ENCODE results near the gene APP. TPM values are rescaled to one million over a fixed set of nuclear protein-coding genes. Genes with fewer than 3 reads are reported as not detected.

Gene APP
- total RNA-seq, 8 experiments from 2014 or later: 252 to 1,066 (median 518) TPM

GRCh38 chr21:26124896-26125295 lies 45.7 kb downstream of the APP start:
- in situ Hi-C loops (cut with MboI; ENCODE audit: low pct_unique_long_range_greater_than_20kb in 2 of 9, low sequenced_read_pairs in 9 of 9, unreplicated experiment in 9 of 9): loop anchor here in 1 of 9 experiments (25.0 kb wide), 1 partner anchor 88 kb away; no protein-coding TSS in a partner anchor
- peak in 1 of 8 experiments; percentile 17 for ATAC-seq (replicated peaks in 6 of 8)
- Histone ChIP-seq H3K4me3 (no peak overlapping the region), H3K4me1 (replicated peaks in 1 of 2) (peaks cover 35 to 36% of the 10 kb centered on the region in 2 donors), H3K27ac (no peak overlapping the region)
- 45 to 100% (median 81%) methylated on average over 1 to 6 of the region's 7 CpGs; no CpG with 5 or more reads in 3 of the 10 experiments for WGBS, 10 experiments

GRCh38 chr21:26124421-26124833 lies 46.1 kb downstream of the APP start:
- in situ Hi-C loops (cut with MboI; ENCODE audit: low pct_unique_long_range_greater_than_20kb in 2 of 9, low sequenced_read_pairs in 9 of 9, unreplicated experiment in 9 of 9): no loop called here
- no peak overlapping the region for H3K27ac ChIP-seq
- ATAC-seq (replicated peaks in 6 of 8): peak in 6 of 8 experiments; percentile 4 to 46 (median 25)

GRCh38 chr21:26123012-26123411 lies 47.6 kb downstream of the APP start:
- H3K4me3 ChIP-seq: no peak overlapping the region
- H3K27ac ChIP-seq: no peak overlapping the region
- ATAC-seq (replicated peaks in 6 of 8): no peak
- in situ Hi-C loops (cut with MboI; ENCODE audit: low pct_unique_long_range_greater_than_20kb in 2 of 9, low sequenced_read_pairs in 9 of 9, unreplicated experiment in 9 of 9): no loop called here
- 0 to 90% (median 67%) methylated on average over 1 of the region's 1 CpG; no CpG with 5 or more reads in 1 of the 10 experiments for WGBS, 10 experiments
- H3K4me1 ChIP-seq (replicated peaks in 1 of 2): peaks cover 35 to 36% of the 10 kb centered on the region in 2 donors

More at GRCh38 chr21:26124421-26124833, 46.1 kb downstream of the APP start:
- Histone ChIP-seq H3K4me3 (no peak overlapping the region), H3K4me1 (replicated peaks in 1 of 2) (peaks cover 35 to 36% of the 10 kb centered on the region in 2 donors)
- WGBS, 10 experiments: 14 to 93% (median 60%) methylated on average over 1 to 4 of the region's 4 CpGs; no CpG with 5 or more reads in 1 of the 10 experiments

GRCh38 chr21:26120828-26121227 lies 49.7 kb downstream of the APP start:
- Histone ChIP-seq H3K27ac (no peak overlapping the region), H3K4me3 (no peak overlapping the region), H3K4me1 (replicated peaks in 1 of 2) (peaks cover 26 to 32% of the 10 kb centered on the region in 2 donors)
- ATAC-seq (replicated peaks in 6 of 8): peak in 6 of 8 experiments; percentile 12 to 71 (median 42)
- 11 to 74% (median 51%) methylated on average over 1 to 4 of the region's 4 CpGs; no CpG with 5 or more reads in 2 of the 10 experiments for WGBS, 10 experiments
- in situ Hi-C loops (cut with MboI; ENCODE audit: low pct_unique_long_range_greater_than_20kb in 2 of 9, low sequenced_read_pairs in 9 of 9, unreplicated experiment in 9 of 9): no loop called here

- Histone ChIP-seq H3K4me3 (no peak overlapping the region), H3K4me1 (replicated peaks in 1 of 2) (peaks cover 26 to 32% of the 10 kb centered on the region in 2 donors), H3K27ac (no peak overlapping the region)
- no peak for ATAC-seq (replicated peaks in 6 of 8)
- in situ Hi-C loops (cut with MboI; ENCODE audit: low pct_unique_long_range_greater_than_20kb in 2 of 9, low sequenced_read_pairs in 9 of 9, unreplicated experiment in 9 of 9): no loop called here
- WGBS, 10 experiments: 57 to 100% (median 100%) methylated on average over 1 of the region's 1 CpG; no CpG with 5 or more reads in 5 of the 10 experiments
Measured at GRCh38 chr21:26119906-26120305, 50.7 kb downstream of the APP start.

GRCh38 chr21:26118938-26119540 lies 51.5 kb downstream of the APP start:
- in situ Hi-C loops (cut with MboI; ENCODE audit: low pct_unique_long_range_greater_than_20kb in 2 of 9, low sequenced_read_pairs in 9 of 9, unreplicated experiment in 9 of 9): no loop called here
- no peak for ATAC-seq (replicated peaks in 6 of 8)
- Histone ChIP-seq H3K27ac (no peak overlapping the region), H3K4me3 (no peak overlapping the region), H3K4me1 (replicated peaks in 1 of 2) (peaks cover 21 to 30% of the 10 kb centered on the region in 2 donors)
- 0 to 94% (median 85%) methylated on average over 1 to 2 of the region's 2 CpGs for WGBS, 10 experiments

DNA sequence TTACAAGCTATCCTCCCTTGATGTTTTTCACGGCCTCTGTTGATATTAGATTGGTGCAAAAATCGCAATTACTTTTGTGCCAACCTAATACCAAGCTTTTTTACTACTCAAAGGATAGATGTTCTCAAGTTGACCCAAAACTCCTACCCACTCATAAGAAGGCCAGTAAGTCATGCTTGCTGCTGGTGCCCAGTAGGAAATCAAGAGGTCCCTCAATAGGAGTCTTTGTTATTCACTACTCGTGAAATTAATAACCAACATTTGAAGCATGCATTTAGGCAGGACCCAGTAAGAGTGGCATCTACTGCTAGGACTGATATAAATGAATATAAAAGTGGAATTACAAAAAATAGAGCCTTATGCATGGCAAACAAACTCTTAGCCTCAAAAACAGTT lies 52.6 kb downstream of the APP start:
- no peak for ATAC-seq (replicated peaks in 6 of 8)
- Histone ChIP-seq H3K27ac (no peak overlapping the region), H3K4me1 (replicated peaks in 1 of 2) (peaks cover 21 to 30% of the 10 kb centered on the region in 2 donors), H3K4me3 (no peak overlapping the region)
- in situ Hi-C loops (cut with MboI; ENCODE audit: low pct_unique_long_range_greater_than_20kb in 2 of 9, low sequenced_read_pairs in 9 of 9, unreplicated experiment in 9 of 9): no loop called here
- WGBS, 10 experiments: 27 to 100% (median 94%) methylated on average over 1 to 3 of the region's 3 CpGs; no CpG with 5 or more reads in 1 of the 10 experiments

GRCh38 chr21:26117324-26117971 lies 53.1 kb downstream of the APP start:
- H3K27ac ChIP-seq: no peak overlapping the region
- peak in 1 of 8 experiments; percentile 11 for ATAC-seq (replicated peaks in 6 of 8)
- H3K4me1 ChIP-seq (replicated peaks in 1 of 2): peaks cover 21 to 30% of the 10 kb centered on the region in 2 donors
- H3K4me3 ChIP-seq: no peak overlapping the region
- in situ Hi-C loops (cut with MboI; ENCODE audit: low pct_unique_long_range_greater_than_20kb in 2 of 9, low sequenced_read_pairs in 9 of 9, unreplicated experiment in 9 of 9): no loop called here
- 49 to 100% (median 89%) methylated on average over 2 to 5 of the region's 5 CpGs for WGBS, 10 experiments

GRCh38 chr21:26116456-26117011 lies 54.0 kb downstream of the APP start:
- H3K4me1 ChIP-seq (replicated peaks in 1 of 2): peaks cover 21 to 28% of the 10 kb centered on the region in 2 donors
- H3K27ac ChIP-seq: peak overlapping the region in 1 of 2 donors; percentile 51
- 0 to 90% (median 51%) methylated on average over 2 to 5 of the region's 5 CpGs; no CpG with 5 or more reads in 1 of the 10 experiments for WGBS, 10 experiments
- no peak overlapping the region for H3K4me3 ChIP-seq
- ATAC-seq (replicated peaks in 6 of 8): peak in 6 of 8 experiments; percentile 21 to 72 (median 58)
- in situ Hi-C loops (cut with MboI; ENCODE audit: low pct_unique_long_range_greater_than_20kb in 2 of 9, low sequenced_read_pairs in 9 of 9, unreplicated experiment in 9 of 9): no loop called here

DNA sequence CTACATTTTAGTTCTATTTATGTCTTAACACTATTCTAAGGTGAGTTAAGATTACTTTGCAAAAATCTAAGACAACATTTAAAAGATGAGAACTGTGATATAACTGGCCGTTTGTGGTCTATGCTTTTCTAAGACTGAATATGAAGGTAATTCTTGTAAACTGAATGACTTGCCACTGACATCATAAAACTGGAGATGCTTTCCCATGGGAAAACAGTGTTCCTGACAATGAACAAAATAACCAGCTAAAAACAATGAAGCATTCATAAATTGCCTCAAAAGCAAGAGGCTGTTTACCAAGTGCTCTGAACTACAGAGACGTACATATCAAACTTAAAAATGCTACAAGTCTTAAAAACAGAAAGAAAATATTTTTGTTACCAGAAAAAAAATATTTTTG lies 54.7 kb downstream of the APP start:
- peak in 4 of 8 experiments; percentile 27 to 66 (median 34) for ATAC-seq (replicated peaks in 6 of 8)
- Histone ChIP-seq H3K4me1 (replicated peaks in 1 of 2) (peaks cover 20 to 26% of the 10 kb centered on the region in 2 donors), H3K27ac (no peak overlapping the region), H3K4me3 (no peak overlapping the region)
- in situ Hi-C loops (cut with MboI; ENCODE audit: low pct_unique_long_range_greater_than_20kb in 2 of 9, low sequenced_read_pairs in 9 of 9, unreplicated experiment in 9 of 9): no loop called here
- 0 to 96% (median 58%) methylated on average over 1 to 2 of the region's 2 CpGs for WGBS, 10 experiments

GRCh38 chr21:26115305-26115704 lies 55.3 kb downstream of the APP start:
- ATAC-seq (replicated peaks in 6 of 8): peak in 1 of 8 experiments; percentile 36
- in situ Hi-C loops (cut with MboI; ENCODE audit: low pct_unique_long_range_greater_than_20kb in 2 of 9, low sequenced_read_pairs in 9 of 9, unreplicated experiment in 9 of 9): no loop called here
- H3K4me1 ChIP-seq (replicated peaks in 1 of 2): peaks cover 15 to 22% of the 10 kb centered on the region in 2 donors
- WGBS, 10 experiments: 0 to 83% (median 56%) methylated on average over 1 to 3 of the region's 3 CpGs; no CpG with 5 or more reads in 1 of the 10 experiments
- H3K27ac ChIP-seq: no peak overlapping the region
- no peak overlapping the region for H3K4me3 ChIP-seq

- no peak for ATAC-seq (replicated peaks in 6 of 8)
- no peak overlapping the region for H3K27ac ChIP-seq
- no peak overlapping the region for H3K4me3 ChIP-seq
- 50 to 100% (median 90%) methylated on average over 1 to 3 of the region's 3 CpGs for WGBS, 10 experiments
- peaks cover 15 to 20% of the 10 kb centered on the region in 2 donors for H3K4me1 ChIP-seq (replicated peaks in 1 of 2)
- in situ Hi-C loops (cut with MboI; ENCODE audit: low pct_unique_long_range_greater_than_20kb in 2 of 9, low sequenced_read_pairs in 9 of 9, unreplicated experiment in 9 of 9): no loop called here
Measured at GRCh38 chr21:26112975-26113374, 57.6 kb downstream of the APP start.

- in situ Hi-C loops (cut with MboI; ENCODE audit: low pct_unique_long_range_greater_than_20kb in 2 of 9, low sequenced_read_pairs in 9 of 9, unreplicated experiment in 9 of 9): no loop called here
- H3K4me1 ChIP-seq (replicated peaks in 1 of 2): peaks cover 17 to 26% of the 10 kb centered on the region in 2 donors
- peak in 1 of 8 experiments; percentile 29 for ATAC-seq (replicated peaks in 6 of 8)
- H3K4me3 ChIP-seq: no peak overlapping the region
- 41 to 100% (median 84%) methylated on average over 2 to 7 of the region's 7 CpGs; no CpG with 5 or more reads in 2 of the 10 experiments for WGBS, 10 experiments
- H3K27ac ChIP-seq: no peak overlapping the region
Measured at GRCh38 chr21:26112127-26112742, 58.3 kb downstream of the APP start.

Data from motor neuron (in vitro differentiated cells).